ENCODE results near the gene MECP2. TPM values are rescaled to one million over a fixed set of nuclear protein-coding genes. Genes with fewer than 3 reads are reported as not detected.
A peak's percentile ranks its signal among the peaks of the same experiment; 100 is the strongest.

Gene MECP2
- total RNA-seq, 6 experiments from 2014 or later: 14.1 to 18.4 (median 16.0) TPM

DNA sequence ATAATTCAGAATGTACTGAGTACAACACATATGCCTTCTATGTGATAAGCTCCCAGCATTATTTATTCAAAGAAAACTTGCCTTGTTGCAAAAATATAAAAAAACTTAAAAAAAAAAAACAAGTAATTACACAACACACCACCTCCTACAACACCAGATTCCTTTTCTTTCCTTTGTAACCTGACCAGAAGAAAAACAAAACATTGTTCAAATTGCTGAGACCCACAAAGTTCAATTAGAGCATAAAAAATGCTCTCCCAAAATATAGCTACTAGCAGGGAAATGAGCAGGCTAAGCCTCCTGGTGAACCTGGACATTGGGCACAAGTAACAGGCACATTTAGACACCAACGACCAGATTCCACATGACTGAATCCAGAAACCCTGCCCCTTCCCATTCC lies 38.3 kb downstream of the MECP2 start:
- intact Hi-C loops (cut with DNase I): no loop called here
- no peak overlapping the region for H3K4me3 ChIP-seq
- DNase-seq: no peak
- no peaks in the 10 kb centered on the region for H3K27me3 ChIP-seq
- no peak for ATAC-seq
- 36% methylated on average over 1 of the region's 1 CpG for WGBS (ENCODE audit: insufficient coverage, low coverage, low lambda C conversion rate, missing lambda C conversion rate)
- peaks cover 0 to 8% (median 0%) of the 10 kb centered on the region in 4 donors for H3K4me1 ChIP-seq
- H3K36me3 ChIP-seq: no peaks in the 10 kb centered on the region
- H3K27ac ChIP-seq: no peak overlapping the region
- TF ChIP-seq, protein P1, sequence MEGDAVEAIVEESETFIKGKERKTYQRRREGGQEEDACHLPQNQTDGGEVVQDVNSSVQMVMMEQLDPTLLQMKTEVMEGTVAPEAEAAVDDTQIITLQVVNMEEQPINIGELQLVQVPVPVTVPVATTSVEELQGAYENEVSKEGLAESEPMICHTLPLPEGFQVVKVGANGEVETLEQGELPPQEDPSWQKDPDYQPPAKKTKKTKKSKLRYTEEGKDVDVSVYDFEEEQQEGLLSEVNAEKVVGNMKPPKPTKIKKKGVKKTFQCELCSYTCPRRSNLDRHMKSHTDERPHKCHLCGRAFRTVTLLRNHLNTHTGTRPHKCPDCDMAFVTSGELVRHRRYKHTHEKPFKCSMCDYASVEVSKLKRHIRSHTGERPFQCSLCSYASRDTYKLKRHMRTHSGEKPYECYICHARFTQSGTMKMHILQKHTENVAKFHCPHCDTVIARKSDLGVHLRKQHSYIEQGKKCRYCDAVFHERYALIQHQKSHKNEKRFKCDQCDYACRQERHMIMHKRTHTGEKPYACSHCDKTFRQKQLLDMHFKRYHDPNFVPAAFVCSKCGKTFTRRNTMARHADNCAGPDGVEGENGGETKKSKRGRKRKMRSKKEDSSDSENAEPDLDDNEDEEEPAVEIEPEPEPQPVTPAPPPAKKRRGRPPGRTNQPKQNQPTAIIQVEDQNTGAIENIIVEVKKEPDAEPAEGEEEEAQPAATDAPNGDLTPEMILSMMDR (IDR thresholded peaks at IDR 0.05): no peak
- TF ChIP-seq POLR2A (IDR thresholded peaks at IDR 0.05): no peak
- no peaks in the 10 kb centered on the region for H3K9me3 ChIP-seq

DNA sequence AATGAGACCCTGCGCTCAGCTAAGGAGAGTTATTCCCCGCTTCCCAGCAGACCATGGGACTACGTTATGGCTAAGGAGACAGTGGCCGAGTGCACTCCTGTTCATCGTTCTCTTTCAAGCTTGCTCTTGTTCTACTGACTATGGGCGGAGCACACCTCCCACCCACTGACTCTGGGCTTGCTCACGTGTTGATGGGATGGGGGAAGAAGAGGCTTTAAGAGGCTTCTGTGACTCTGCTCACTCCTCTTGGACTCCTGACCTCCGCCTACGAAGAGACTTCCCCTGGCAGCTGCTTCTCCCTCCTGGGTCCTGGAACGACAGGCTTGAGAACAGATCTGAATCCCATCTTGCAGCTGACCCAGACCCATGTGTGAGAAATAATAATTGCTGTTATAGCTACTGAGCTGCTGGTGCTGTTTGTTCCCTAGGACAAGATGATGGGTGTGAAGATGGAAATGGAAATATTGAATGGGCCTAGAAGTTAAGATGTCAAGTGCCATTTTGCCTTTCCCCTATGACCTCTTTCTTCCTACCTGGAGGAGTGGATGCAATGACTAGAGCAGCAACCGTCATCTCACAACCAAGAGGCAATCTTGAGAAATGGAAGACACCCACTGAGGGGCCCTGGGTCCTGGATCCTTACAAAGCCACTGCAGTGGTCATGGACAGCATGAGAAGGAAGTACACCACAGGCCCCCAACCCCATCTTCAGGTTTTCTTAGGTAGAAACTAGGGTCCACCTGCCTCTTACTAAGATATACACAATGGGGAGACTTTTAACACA lies 39.1 kb downstream of the MECP2 start:
- ATAC-seq: no peak
- peaks cover 0 to 8% (median 0%) of the 10 kb centered on the region in 4 donors for H3K4me1 ChIP-seq
- H3K9me3 ChIP-seq: no peaks in the 10 kb centered on the region
- no peak for TF ChIP-seq POLR2A (IDR thresholded peaks at IDR 0.05)
- TF ChIP-seq, protein P1 (IDR thresholded peaks at IDR 0.05): no peak
- H3K27me3 ChIP-seq: no peaks in the 10 kb centered on the region
- no peak overlapping the region for H3K4me3 ChIP-seq
- WGBS (ENCODE audit: insufficient coverage, low coverage, low lambda C conversion rate, missing lambda C conversion rate): 82% methylated on average over 9 of the region's 11 CpGs
- no peak for DNase-seq
- H3K27ac ChIP-seq: no peak overlapping the region
- no peaks in the 10 kb centered on the region for H3K36me3 ChIP-seq
- intact Hi-C loops (cut with DNase I): no loop called here

DNA sequence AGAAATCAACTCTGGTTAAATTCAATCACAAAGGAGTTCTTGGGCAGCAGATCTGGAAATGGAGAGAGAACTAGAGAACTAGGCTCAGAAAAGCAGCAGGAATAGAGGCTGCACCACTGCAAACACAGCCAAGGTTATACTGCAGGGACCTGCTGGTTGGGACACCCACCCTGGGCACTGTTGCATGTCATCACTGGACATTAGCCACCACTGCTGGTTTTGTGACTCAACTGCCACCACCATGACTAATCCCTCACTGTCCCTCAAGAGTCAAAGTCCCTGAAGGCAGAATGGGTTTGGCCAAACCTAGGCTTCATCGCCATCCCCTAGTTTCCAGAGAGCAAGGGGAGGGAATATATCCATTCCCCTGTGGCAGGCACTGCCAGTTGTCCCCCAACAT lies 39.7 kb downstream of the MECP2 start:
- 100% methylated on average over 1 of the region's 1 CpG for WGBS (ENCODE audit: insufficient coverage, low coverage, low lambda C conversion rate, missing lambda C conversion rate)
- Histone ChIP-seq H3K27me3 (no peaks in the 10 kb centered on the region), H3K4me1 (peaks cover 0 to 8% (median 0%) of the 10 kb centered on the region in 4 donors), H3K27ac (no peak overlapping the region), H3K4me3 (no peak overlapping the region), H3K9me3 (no peaks in the 10 kb centered on the region), H3K36me3 (no peaks in the 10 kb centered on the region)
- peak in 1 of 4 donors; percentile 33 for ATAC-seq
- no peak for DNase-seq
- no peak for TF ChIP-seq POLR2A (IDR thresholded peaks at IDR 0.05)
- TF ChIP-seq, protein P1 (IDR thresholded peaks at IDR 0.05): no peak
- intact Hi-C loops (cut with DNase I): no loop called here

DNA sequence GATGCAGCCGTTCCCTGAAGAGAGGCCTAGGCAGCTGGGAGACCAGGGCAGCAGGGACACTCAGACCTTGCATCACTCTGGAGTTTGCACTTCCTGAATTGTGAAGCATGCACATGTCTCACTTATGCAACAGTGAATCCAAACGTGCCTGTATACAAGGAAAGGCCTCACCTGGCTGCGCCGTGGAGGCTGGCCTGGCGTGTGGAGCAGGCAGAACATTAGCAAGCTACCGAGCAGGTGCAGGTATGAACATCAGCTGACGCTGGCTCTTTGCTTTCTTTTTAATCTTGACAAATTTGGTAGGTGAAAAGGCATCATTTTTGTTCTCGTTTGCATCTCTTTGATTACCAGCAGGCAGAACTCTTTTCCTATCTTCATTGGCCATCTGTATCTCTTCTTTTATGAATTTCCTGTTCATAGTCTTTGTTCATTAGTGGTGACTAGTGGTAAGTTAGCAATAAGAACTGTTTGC lies 40.7 kb downstream of the MECP2 start:
- Histone ChIP-seq H3K4me1 (peaks cover 0 to 8% (median 0%) of the 10 kb centered on the region in 4 donors), H3K27ac (no peak overlapping the region), H3K27me3 (no peaks in the 10 kb centered on the region), H3K36me3 (no peaks in the 10 kb centered on the region), H3K4me3 (no peak overlapping the region), H3K9me3 (no peaks in the 10 kb centered on the region)
- intact Hi-C loops (cut with DNase I): no loop called here
- TF ChIP-seq, protein P1 (IDR thresholded peaks at IDR 0.05): no peak
- no peak for TF ChIP-seq POLR2A (IDR thresholded peaks at IDR 0.05)
- DNase-seq: peak; percentile 64 to 76 (median 76)
- WGBS (ENCODE audit: insufficient coverage, low coverage, low lambda C conversion rate, missing lambda C conversion rate): 34% methylated on average over 3 of the region's 8 CpGs
- ATAC-seq: peak; percentile 91 to 99 (median 94)

All from right lobe of liver (tissue), 6 donors.